MM.1S (cell line): ENCODE measurements around the gene EFNA5.

Experiments
- EZH2 ChIP-seq: fragments of 300-600 bp; sonication (generic); optimal IDR thresholded peaks from 2 replicates; pipeline ENCODE3; 2017; ENCODE audit warnings: low read depth, mild to moderate bottlenecking, antibody characterized with exemption, low read length, mixed read lengths
- EZH2phosphoT487 ChIP-seq: fragments of 300-600 bp; sonication (generic); IDR thresholded peaks from 2 replicates; pipeline ENCODE4 v1.6.1; 2018; ENCODE audit warnings: antibody characterized with exemption, low read length

GRCh38 chr5:107592515-107592914 is 78.2 kb downstream of the EFNA5 start:
- TF ChIP-seq EZH2 (no peak), EZH2phosphoT487 (no peak)
